GM18526 (cell line): ENCODE data around the gene ZNF783.

Source experiments
- POLR2A ChIP-seq: IDR thresholded peaks from 3 replicates; pipeline ENCODE4 v1.6.1; 2011; ENCODE audit not compliant: insufficient read length; ENCODE audit errors: extremely low read depth

The ZNF783 gene

DNA sequence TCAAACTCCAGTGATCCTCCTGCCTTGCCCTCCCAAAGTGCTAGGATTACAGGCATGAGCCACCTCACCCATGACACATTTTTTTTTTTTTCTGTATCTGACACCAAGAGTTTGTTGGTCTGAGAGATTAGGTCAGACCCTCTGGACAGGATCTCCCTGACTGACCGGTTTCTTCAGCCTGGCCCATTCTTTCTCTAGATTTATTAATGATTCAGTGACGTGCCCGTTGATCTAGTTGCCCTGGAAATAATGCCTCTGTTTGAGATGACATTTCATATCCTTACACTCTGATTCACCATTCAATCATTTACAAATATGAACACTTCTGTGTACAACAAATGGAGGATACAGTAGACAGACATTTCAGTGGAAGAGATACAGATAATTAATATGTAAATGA is 23.9 kb upstream of the ZNF783 start:
- no peak for TF ChIP-seq POLR2A

DNA sequence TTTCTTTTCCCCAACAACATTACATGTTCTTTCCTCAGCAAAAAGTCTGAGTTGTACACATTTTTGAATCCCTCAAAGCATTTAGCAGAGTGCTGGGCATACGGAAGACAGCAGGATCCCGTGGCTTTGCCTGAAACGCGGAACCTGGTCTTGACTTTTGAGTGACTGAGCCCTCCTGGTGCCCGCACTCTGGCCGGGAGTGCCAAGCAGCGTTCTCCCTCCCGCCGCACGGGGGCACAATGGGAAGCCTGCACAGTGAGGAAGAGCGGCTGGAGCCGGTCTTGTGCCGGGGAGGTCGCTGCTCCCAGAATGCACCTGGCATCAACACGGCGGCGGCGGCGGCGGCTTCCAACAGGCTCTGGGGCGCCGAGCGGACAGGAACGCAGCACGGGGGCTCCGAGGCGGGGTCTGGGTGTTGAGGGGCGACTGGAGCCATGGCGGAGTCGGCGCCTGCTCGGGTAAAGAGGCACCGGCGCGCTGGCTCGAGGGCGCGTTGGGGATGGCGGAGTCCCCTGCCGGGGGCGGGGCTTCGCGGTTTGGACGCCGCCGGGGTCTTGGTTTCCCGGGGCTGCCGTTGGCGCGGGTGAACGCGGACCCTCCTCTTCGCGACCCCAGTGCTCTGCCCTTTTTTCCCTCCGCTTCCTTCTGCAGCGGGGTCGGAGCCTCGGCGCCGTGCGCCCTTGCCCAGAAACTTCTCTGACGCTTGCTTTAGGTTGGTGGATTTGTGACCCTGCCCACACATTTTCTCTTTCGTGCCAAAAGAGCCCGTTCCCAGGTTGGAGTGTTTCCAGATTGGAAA is 22.5 kb upstream of the ZNF783 start, which contains the start of gene ZNF212:
ZNF212 (plus strand) TSS at position 307 of the 799 bp plus-strand sequence; CDS start at position 435, 128 bp downstream.
- TF ChIP-seq POLR2A, result peak; percentile 49

DNA sequence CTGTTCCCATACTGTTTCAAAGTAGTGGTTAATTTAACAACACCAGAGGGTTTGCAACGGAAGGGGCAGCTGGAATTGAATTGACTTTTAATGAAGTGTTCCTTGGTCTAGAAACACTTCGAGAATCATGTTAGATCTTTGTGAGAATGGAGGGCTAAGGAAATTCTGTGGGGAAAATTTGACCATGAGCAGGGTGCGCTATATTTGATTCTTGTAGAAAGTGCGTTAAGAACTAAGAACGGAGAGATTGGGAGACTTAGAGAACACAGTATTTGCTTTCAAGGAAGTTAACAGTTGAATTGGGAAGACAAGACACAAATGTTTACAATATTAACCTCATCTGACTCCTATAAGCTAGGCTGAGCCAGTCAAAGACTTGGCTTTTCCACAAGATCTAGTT is 21.4 kb upstream of the ZNF783 start:
- TF ChIP-seq POLR2A, result no peak

DNA sequence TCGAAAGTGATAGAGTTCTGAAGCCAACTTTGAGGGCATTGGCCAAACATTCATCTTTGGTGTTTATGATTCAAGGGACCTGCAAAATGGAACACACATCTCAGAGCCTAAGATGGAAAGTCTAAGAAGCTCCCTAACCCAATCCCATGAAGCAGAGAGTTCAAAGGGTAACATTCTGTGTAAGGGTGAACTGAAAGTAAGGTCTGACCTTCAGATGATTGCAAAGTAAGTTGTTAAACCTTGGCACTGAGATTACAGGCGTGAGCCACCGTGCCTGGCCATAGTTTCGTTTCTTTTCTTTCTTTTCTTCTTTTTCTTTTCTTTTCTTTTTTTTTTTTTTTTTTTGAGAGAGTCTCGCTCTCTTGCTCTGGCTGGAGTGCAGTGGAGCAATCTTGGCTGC is 20.3 kb upstream of the ZNF783 start:
- TF ChIP-seq POLR2A, result no peak

DNA sequence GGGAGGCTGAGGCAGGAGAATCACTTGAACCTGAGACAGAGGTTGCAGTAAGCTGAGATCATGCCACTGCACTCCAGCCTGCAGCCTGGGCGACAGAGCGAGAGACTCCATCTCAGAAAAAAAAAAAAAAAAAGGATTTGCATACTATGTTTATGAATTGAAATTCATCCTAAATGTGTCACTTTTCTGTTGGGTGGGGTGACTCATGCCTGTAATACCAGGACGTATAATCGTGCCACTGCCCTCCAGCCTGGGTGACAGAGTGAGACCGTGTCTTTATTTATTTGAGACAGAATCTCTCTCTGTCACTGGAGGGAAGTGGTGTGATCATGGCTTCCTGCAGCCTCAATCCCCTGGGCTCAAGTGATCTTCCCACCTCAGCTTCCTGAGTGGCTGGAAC is 16.8 kb upstream of the ZNF783 start:
- TF ChIP-seq POLR2A, result no peak

DNA sequence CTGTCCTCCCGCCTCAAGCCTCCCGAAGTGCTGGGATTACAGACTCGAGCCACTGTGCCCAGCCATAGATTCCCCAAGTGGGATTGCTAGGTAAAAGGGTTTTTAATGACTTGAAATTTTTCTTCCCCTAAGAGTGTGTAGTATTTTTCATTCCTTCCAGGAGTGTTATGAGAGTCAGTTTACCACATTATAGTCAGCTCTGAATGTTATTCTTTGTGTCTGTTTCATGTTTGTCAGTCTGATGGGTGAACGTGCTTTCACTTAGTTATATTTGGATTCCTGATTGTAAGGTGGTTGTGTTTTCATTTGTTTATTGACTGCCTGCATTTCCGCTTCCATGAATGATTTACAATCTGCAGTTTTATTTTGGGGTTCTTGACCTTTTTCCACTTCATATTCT is 16.3 kb upstream of the ZNF783 start:
- TF ChIP-seq POLR2A, result no peak

DNA sequence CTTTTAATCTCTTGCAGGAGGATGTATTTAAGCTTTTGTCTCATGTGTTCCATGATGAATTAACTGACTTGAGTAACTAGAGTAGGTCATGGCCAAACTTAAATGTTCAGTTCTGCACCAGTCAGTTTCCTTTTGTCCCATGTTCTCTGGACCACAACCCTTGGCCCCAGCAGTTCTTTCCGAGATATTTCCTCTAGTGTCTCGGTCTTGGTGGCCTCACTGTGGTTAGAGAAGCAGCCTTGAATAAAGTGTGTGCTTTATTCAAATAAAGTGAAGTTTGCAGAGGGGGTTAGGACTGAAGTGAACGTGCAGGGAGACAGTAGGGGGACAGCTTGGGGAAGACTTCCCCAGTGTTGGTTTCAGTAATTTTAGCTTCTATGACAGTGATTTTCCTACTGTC is 13.2 kb upstream of the ZNF783 start:
- TF ChIP-seq POLR2A, result no peak

DNA sequence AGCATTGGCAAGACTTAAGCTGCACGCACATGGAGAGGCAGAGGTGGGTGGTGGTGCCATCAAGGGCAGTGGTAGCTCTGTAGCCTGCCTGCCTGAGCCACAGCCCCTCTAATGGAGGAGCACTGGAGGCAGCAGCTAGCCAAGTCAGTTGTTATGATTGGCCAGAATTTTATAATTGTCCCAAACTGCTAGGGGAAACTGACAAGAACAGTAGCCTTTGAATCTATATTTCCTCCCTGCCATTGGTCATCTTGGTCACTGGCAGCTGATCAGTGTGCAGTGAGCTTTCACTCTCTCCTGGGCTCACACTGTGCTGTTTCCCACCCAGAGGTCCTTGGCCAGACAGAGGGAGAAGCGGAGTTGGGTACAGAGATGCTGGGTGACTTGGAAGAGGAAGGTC is 9.6 kb upstream of the ZNF783 start:
- no peak for TF ChIP-seq POLR2A

DNA sequence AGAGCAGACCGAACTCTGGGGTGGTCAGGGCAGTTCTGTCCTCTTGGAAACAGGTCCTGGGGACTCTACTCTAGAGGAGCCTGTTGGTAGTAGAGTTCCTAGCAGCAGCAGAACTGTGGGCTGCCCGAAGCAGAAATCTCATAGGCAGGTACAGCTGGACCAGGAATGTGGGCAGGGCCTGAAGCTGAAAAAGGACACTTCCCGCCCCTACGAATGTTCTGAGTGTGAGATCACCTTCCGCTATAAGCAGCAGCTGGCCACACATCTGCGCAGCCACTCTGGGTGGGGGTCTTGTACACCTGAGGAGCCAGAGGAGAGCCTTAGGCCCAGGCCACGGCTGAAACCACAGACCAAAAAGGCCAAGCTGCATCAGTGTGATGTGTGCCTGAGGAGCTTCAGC is 8.3 kb upstream of the ZNF783 start:
- TF ChIP-seq POLR2A, result no peak

DNA sequence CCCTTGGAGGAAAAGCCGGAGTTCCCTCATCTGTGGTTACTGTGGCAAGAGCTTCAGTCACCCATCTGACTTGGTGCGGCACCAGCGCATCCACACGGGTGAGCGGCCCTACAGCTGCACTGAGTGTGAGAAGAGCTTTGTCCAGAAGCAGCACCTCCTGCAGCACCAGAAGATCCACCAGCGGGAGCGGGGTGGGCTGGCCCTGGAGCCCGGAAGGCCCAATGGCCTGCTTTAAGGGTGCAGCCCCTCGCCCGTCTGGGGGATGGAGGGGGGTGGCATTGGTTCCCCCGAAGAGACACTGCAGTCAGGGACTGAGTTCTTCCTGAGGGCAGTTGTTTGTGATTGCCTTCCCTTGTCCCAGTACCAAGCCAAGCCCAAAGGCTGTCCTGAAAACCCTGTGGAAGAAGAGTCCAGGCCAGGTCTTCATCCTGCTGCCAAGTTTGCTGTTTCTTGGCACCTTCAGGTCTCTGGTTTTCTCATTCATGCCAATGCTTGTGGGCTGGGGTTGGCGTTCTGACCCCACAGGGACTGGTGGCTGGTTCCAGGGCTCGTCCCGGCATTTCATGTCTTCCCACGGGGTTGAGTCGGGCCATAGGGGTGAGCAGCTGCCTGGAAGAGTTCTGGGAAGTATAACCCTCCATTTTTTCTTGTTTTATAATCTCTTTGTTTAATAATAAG is 7.7 kb upstream of the ZNF783 start:
- TF ChIP-seq POLR2A, result no peak

DNA sequence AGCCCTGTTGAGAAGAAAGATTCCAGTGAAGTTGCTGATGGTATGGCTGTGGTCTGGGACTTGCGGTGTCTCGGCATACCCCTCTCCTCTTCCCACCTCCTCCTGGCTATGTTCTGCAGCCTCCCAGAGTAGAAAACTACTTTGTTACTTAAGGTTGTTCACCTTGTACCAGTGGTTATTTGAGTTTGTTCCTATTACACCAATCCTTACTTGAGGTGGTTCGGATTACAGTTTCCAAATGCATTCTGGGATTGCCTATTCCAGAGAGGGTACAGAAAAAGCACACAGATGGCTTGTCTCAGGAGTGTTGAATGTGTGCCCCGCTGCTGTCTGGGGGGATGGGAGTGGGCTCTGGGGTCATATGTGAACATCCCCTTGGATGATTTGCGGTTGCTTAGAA is 6.8 kb upstream of the ZNF783 start:
- no peak for TF ChIP-seq POLR2A

DNA sequence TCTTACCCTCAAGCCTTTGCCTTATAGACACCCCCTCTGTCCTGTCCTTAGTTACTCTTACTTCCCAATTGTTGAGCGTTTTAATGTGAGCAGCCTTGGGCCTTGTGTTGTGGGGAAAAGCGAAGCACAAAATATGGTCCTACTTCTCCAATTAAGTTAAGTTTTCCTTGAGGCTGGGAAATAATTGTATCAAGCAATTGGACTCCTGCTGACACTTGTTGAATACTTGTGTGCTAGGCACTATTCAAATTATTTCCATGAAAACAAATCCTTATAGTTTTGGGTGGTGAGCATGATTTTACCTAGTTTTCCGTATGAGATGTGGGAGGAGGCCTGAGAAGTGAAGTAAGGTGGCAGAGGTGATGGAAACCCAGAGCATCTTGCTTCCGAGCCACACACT is 5.4 kb upstream of the ZNF783 start:
- no peak for TF ChIP-seq POLR2A

DNA sequence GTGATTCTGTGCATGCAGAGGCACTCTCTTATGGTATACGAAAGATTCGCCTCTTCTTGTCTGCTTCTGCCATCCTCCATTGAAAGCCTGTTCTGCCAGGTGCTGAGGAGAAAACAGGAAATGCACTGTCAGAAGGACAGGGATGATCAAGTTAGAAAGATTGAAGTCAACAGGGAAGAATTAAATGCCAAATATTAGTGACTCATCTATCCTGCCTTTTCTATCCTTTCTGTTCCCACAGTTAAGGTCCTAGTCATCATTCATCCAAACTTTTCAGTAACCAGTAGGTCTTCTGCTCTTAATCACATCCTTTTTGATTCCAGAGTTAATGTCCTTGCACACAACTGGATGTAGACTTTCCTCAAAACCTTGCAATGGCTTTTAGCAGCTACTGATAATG is 4.8 kb upstream of the ZNF783 start:
- no peak for TF ChIP-seq POLR2A

DNA sequence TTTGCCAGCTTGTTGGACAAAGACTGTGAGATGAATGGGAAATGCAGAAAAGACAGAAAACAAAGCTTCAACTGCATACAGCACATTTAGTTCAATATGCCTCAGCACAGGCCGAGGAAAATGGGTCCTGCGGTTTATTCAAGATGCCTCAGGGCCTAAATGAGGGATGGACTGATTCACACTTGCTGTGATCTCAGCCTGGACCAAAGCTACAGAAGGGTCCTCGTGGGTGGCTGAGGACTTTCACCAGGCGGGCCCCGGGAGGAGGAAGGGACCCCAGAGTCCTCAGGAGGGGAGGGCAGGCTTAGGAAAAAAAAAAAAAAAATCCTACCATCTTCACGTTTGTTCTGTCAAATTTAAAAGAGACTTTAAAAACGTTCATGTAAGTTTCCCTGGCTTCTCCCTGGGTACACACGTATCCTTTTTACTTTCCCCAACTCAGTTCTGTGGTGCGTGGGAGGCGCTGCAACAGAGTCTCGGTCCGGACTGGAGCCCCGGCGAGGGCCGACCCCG is 624 bp upstream of the ZNF783 start:
- TF ChIP-seq POLR2A, result no peak

DNA sequence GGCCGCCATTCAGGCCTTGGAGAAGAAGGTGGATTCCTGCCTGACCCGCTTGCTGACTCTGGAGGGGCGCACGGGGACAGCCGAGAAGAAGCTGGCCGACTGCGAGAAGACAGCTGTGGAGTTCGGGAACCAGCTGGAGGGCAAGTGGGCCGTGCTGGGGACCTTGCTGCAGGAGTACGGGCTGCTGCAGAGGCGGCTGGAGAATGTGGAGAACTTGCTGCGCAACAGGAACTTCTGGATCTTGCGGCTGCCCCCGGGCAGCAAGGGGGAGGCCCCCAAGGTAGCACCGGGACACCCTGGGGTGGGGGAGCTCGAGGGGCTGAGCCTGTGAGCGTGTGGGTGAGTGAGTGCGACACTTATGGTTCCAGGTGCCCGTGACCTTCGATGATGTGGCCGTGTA is 4.5 kb downstream of the ZNF783 start:
- no peak for TF ChIP-seq POLR2A

DNA sequence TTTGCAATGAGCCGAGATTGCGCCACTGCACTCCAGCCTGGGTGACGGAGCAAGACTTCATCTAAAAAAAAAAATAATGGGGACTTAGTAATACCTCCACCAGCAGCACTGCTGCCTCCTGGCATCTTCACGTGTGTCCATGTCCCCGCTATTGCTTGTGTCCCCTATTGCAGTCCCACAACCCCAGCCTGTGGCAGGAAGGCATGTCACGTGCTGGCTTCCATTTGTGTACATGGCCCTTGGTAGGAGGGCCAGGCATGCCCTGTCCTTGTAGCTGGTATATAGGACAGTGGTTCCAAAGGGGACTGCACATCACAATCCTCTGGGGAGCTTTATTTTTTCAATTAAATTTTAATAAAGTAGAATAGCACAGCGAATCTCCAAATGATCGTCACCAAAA is 5.7 kb downstream of the ZNF783 start:
- TF ChIP-seq POLR2A, result no peak
